GM10847 (cell line): ENCODE results near the gene TSFM.

ENCODE experiments used
- POLR2A ChIP-seq: IDR thresholded peaks from 2 replicates; pipeline ENCODE4 v1.6.1; 2011; ENCODE audit not compliant: insufficient read length; ENCODE audit errors: extremely low read depth

Gene TSFM

DNA sequence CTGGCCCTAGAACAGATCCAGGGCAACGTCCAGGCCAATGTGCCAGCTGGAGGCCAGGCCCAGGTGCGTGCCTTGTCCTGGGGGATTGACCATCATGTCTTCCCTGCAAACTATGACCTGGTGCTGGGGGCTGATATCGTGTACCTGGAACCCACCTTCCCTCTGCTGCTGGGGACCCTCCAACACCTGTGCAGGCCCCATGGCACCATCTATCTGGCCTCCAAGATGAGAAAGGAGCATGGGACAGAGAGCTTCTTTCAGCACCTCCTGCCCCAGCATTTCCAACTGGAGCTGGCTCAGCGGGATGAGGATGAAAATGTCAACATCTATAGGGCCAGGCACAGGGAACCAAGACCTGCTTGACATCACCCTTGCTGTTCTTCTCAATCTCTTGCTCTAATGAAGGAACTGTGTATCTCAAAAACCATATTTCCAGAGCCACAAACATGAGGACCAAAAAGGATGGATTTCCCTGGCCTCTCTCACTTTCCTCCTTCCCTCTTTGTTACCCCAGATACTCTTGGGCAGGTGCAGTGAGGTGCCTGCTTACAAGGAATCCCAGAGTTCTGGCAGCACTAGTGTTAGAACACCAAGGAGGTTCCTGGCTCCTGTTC lies 2.2 kb upstream of the TSFM start:
- no peak for TF ChIP-seq POLR2A

GRCh38 chr12:57781244-57781643 lies 1.3 kb upstream of the TSFM start:
- no peak for TF ChIP-seq POLR2A

DNA sequence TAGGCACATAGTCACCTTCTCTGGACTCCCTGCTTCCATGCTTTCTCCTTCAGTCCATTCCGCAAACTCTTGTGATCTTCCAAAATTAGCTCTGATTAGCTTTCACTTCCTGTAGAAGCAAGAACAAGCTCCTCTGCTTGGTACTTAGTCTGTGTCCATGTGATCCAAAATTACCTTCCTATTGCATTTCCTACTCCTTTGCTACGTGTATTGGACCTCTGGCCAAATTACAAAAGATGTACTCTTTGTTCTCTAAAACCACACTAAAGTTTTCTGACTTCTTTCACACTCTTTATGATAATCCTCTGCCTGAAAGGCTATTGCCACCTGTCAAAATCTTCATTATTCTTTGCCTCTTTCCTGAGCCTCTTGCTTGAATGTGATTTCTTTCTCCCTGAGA lies 786 bp upstream of the TSFM start:
- TF ChIP-seq POLR2A, result no peak

- no peak for TF ChIP-seq POLR2A
Observed at GRCh38 chr12:57782243-57782607, 362 bp upstream of the TSFM start.

DNA sequence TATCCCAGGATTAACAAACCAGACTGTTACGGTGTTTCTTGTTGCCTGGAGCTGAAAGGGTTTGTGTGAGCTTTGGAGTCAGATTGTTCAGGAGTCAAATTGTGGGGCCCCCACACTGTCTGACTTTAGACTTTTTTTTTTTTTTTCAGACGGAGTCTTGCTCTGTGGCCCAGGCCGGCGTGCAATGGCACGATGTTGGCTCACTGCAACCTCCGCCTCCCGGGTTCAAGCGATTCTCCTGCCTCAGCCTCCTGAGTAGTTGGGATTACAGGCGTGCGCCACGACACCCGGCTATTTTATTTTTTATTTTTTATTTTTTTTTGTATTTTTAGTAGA lies 847 bp downstream of the TSFM start:
- no peak for TF ChIP-seq POLR2A

- TF ChIP-seq POLR2A, result no peak
Observed at GRCh38 chr12:57783861-57784260, 1.3 kb downstream of the TSFM start.

DNA sequence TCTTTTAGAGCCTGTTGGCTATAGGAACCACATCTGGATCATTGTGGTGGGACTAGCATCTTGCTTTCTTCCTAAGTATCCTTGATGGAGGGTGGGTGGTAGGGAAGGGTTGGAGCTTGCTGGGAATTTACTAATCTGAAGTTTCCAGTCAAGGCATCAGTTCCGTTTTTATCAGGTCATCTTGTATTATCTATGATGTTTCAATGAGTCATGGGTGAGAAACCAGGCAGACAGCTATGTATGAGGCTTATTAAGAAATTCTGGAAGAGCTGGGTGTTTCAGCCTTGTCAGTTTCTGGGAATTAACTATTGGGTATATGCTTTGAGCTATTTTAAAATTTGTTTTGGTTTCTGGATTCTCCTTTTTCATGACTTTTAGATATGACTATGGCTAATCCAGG lies 11.3 kb downstream of the TSFM start:
- no peak for TF ChIP-seq POLR2A

DNA sequence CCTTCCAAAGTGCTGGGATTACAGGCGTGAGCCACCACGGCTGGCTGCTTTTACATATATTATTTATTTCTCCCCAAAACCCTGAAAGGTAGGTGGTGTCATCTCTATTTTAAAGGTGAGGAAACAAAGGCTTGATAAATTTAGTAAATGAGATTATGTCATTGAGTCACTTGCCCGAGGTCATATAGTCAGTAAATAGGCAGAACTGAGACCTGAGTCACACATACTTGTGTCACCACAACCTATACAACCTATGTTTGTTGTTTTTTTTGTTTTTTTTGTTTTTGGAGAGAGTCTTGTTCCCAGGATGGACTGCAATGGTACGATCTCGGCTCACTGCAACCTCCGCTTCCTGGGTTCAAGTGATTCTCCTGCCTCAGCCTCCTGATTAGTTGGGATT lies 12.8 kb downstream of the TSFM start:
- no peak for TF ChIP-seq POLR2A

DNA sequence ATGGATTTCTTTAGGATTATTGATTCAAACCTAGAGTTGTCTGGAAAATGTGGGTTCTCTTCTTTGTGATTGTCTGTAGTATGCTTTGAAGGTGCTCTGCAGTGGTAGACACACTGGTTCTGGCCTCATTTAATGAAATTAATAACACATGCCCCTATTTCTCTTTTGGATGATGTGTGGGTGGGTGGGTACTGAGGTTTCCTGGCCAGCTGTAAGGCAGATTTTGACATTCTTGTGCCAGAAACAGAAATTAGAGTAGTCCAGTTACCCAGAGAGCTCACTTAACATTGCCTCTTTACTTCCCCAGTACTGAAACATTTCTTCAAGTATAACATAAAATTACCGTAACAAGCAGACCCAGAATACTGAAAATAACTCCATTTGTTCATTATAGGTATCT lies 14.4 kb downstream of the TSFM start:
- no peak for TF ChIP-seq POLR2A

- no peak for TF ChIP-seq POLR2A
Observed at GRCh38 chr12:57797933-57798332, 15.3 kb downstream of the TSFM start.

DNA sequence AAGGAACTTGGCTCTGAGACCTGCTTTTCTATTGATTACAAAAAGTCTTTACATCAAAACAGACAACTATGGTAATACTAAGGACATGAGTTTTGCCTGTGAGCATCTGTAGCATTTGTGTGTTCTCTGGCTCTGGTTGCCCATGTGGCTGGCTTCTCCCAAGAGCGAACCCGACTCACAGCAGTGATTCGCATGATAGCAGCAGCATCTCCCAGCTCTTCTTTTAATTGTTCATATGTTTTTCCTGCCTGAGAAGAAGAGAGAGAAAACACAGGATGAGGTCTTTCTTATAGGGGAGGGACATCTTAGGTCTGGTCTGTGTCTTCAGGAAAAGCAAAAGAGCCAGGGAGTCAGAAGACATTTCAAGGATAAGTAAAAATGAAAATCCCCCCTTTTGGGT lies 18.4 kb downstream of the TSFM start:
- no peak for TF ChIP-seq POLR2A

- no peak for TF ChIP-seq POLR2A
Observed at GRCh38 chr12:57802607-57803006, 20.0 kb downstream of the TSFM start.

DNA sequence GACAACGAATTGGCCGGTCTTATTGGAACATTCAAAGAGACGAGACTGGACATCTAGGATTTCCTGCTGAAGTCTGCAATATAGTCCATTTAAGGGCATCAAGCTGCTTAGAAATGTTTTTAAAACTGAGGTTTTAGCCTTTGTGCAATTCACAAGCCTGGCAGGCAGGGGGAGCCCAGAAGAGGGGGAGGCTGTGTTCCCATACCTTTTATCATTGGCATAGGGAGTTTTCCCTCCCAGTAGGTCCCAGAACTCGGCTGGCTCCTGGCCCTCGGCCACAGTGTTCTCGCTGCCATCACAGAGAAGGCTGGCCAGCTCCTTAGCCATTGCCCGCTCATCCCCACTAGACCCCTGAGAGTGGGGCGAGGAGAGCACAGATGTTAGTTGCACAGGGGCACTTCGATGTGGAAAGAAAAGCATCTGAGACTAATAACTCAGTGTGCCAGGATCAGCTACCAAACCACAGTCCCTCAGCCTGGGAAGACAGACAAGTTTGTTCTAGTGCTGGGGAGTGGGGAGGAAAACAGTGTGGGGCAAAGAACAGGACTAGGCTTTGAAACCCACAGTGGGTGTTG lies 20.8 kb downstream of the TSFM start:
- TF ChIP-seq POLR2A, result no peak

DNA sequence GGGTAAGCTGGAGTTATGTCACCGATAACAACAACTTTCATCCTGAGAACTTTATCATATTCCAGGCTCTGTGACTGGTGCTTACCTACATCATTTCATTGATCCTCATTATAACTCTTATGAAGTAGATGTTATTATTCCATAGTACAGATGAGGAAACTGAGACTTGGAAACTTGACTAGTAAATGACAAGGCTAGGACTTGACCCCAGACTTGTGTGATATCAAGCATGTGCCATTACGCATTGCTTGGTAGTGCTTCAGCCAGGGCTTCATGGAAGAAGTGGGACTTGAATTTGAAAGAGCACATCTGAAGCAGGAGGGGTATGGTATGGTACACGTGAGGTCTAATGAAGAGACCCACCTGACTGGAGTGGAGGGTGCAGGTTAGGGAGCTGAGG lies 24.1 kb downstream of the TSFM start:
- TF ChIP-seq POLR2A, result no peak

- no peak for TF ChIP-seq POLR2A
Observed at GRCh38 chr12:57807285-57807684, 24.7 kb downstream of the TSFM start.

DNA sequence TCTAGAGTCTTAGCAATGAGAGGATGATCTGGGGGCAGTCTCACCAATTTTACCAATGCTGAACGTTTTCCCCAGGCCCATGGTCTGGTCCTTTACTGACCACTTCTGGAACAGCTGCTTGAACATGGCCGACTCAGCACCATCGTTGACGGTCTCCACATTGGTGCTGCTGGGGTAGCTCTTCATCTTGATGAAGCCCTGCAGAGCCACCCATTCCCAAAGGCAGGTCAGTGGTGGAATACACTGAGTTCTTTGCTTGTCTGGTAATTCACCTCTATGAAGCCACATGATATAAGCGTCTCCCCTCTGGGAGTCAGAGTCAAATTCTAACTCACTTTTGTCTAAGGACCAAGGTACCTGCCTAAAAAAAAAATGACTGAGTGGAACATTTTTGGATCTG lies 25.8 kb downstream of the TSFM start:
- TF ChIP-seq POLR2A, result no peak

GRCh38 chr12:57809425-57809824 lies 26.8 kb downstream of the TSFM start:
- TF ChIP-seq POLR2A, result no peak
